ENCODE results near the gene NTPCR. TPM values are rescaled to one million over a fixed set of nuclear protein-coding genes. Genes with fewer than 3 reads are reported as not detected.
"Not testable (repeated sequence)": the region's sequence is repeated elsewhere in the genome, so short reads cannot be mapped to it uniquely, and the experiment has no call there.

The NTPCR gene
- total RNA-seq, 1 experiment from 2014 or later = 40.2 TPM

DNA sequence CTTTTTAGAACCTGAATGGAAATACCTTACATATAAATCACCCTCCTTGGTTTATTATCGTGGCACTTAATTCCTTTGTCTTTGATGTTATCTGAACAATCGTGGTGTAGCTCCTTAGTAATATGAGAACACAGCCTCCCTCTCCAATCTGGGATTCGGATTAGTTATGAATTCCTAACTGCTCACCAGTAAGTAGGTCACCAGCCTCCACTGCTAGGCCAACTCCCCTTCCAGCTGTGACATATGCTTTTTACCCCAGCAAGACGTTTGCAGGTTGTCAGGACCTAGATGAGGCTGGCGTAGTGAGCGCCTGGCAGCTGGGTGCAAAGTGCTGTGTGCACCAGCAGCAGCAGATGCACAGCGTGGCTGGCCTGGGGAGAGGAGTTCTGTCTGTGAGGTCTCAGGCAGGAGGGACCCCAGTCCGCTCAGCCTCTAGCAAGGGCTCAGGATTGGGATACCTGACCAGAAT, 38.2 kb downstream of the NTPCR start:
- H3K27ac ChIP-seq = no peak overlapping the region; the same call in 1 of the 2 replicates

DNA sequence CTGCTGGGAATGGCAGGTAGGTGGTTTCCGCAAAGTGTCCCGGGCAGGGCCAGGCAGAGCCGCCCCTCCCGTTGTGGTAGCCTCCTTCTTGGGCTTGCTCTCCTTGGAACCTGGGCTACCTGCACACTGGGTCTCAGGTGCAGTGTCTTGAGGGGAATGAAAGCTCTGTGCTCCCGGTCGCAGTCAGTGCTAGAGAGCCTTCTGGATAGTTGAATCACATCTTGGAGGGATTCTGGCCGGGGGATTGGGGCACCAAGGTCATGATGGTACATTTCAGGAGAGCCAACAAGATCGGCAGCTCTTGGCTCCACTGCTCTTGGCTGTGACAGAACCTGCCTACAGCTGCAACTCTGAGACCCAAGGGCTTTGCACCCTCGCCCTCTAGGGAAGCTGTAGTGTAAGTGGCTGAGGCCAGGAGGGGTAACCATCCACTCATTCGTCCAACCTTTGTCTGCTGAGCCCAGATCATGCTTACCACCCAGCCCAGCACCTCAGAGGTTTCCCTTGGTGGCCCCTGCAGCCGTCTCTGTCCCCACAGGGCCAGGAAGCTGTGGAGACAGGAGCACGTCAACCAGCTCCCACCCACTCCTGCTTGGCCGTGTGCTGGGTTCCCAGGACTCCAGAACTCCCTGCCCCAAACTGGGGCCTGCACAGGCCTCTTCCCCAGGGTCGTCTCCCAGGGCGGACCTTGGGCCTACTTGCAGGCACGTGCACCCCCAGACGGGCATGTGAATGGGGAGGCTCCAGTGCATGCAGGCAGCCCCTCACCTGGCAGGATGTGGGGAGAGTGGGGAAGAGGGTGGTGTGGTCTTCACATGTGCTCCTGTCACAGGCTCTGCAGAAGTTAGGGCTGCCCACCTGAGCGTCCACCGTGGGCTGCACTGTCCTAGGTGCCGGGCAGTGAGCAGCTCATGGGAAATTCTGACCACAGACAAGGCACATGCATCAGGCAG, 40.0 kb downstream of the NTPCR start:
- Histone ChIP-seq H3K9me3 (replicated peaks) (0 out of 2 replicates have a peak, but pooled peaks cover 7% of the 10 kb centered on the region), H3K4me3 (no peak overlapping the region), H3K36me3 (peaks cover 8% of the 10 kb centered on the region; the same call in 1 of the 2 replicates), H3K27me3 (replicated peaks) (no peaks in the 10 kb centered on the region), H3K4me1 (replicated peaks) (peaks cover 18% of the 10 kb centered on the region), H3K27ac (no peak overlapping the region)
- DNase-seq (ENCODE audit: low read depth in 1 of 2, low spot score in 2 of 2) = no peak

More for the DNA sequence above, 38.2 kb downstream of the NTPCR start:
- H3K9me3 ChIP-seq (replicated peaks) = 0 out of 2 replicates have a peak, but pooled peaks cover 5% of the 10 kb centered on the region
- no peak overlapping the region for H3K4me3 ChIP-seq
- DNase-seq (ENCODE audit: low read depth in 1 of 2, low spot score in 2 of 2) = peak in 1 of 2 experiments; percentile 49
- H3K36me3 ChIP-seq = peaks cover 1% of the 10 kb centered on the region; the same call in 1 of the 2 replicates
- H3K27me3 ChIP-seq (replicated peaks) = no peaks in the 10 kb centered on the region
- peaks cover 18% of the 10 kb centered on the region for H3K4me1 ChIP-seq (replicated peaks)

DNA sequence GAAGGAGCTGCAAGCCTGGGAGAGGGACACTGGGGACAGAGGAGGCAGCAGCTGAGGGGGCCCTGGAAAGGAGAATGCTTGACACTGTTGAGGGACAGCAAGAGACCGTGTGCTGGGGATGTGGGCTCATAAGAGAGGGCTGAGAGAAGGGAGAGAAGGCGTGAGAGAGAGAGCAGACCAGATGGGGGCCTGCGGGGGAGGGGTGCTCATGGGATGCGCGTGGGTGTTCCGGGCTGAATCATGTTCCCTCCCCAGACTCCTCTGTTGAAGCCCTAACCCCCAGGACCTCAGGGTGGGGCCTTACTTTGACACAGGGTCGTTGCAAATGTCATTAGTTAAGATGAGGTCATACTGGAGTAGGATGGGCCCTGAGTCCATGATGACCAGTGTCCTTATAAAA, 40.8 kb downstream of the NTPCR start:
- no peak overlapping the region for H3K4me3 ChIP-seq
- peaks cover 18% of the 10 kb centered on the region for H3K4me1 ChIP-seq (replicated peaks)
- 0 out of 2 replicates have a peak, but pooled peaks cover 7% of the 10 kb centered on the region for H3K9me3 ChIP-seq (replicated peaks)
- no peak for DNase-seq (ENCODE audit: low read depth in 1 of 2, low spot score in 2 of 2)
- H3K27me3 ChIP-seq (replicated peaks) = no peaks in the 10 kb centered on the region
- no peak overlapping the region for H3K27ac ChIP-seq
- H3K36me3 ChIP-seq = peaks cover 8% of the 10 kb centered on the region; the same call in 1 of the 2 replicates

DNA sequence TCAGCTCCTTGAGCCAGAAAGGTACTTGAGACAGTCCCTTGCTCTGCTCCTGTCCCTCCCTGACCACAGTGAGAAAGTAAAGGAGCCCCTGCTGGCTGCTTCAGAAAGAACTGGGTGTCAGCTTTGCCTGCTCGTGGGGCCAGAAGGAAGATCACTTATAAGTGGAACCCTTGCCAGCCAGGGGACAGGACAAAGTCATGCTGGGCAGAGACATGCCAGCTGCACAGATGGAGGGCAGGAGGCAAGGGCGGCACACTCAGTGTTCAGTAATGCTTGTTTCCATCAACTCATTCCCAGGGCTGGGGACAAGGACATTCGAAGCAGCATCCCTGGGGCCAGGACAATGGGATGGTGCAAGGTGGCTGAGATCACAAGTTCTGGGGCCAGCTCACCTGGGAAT, 41.8 kb downstream of the NTPCR start:
- no peak for DNase-seq (ENCODE audit: low read depth in 1 of 2, low spot score in 2 of 2)
- peaks cover 18% of the 10 kb centered on the region for H3K4me1 ChIP-seq (replicated peaks)
- no peak overlapping the region for H3K27ac ChIP-seq
- H3K36me3 ChIP-seq = peaks cover 8% of the 10 kb centered on the region; the same call in 1 of the 2 replicates
- H3K4me3 ChIP-seq = no peak overlapping the region
- H3K9me3 ChIP-seq (replicated peaks) = 0 out of 2 replicates have a peak, but pooled peaks cover 7% of the 10 kb centered on the region
- no peaks in the 10 kb centered on the region for H3K27me3 ChIP-seq (replicated peaks)

DNA sequence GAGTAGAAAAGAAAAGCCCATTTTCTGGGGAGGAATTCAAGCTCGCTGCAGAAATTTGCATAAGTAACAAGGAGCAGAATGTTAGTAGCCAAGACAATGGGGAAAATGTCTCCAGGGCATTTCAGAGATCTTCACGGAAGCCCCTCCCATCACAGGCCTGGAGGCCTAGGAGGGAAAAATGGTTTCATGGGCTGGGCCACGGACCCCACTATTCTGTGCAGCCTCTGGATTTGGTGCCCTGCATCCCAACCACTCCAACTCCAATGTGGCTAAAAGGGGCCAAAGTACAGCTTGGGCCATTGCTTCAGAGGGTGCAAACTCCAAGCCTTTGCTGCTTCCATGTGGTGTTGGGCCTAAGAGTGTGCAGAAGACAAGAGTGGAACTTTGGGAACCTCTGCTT, 43.1 kb downstream of the NTPCR start:
- peaks cover 5% of the 10 kb centered on the region for H3K4me1 ChIP-seq (replicated peaks)
- no peak overlapping the region for H3K4me3 ChIP-seq
- no peak for DNase-seq (ENCODE audit: low read depth in 1 of 2, low spot score in 2 of 2)
- 0 out of 2 replicates have a peak, but pooled peaks cover 7% of the 10 kb centered on the region for H3K9me3 ChIP-seq (replicated peaks)
- no peak overlapping the region for H3K27ac ChIP-seq
- no peaks in the 10 kb centered on the region for H3K27me3 ChIP-seq (replicated peaks)
- peaks cover 8% of the 10 kb centered on the region; the same call in 1 of the 2 replicates for H3K36me3 ChIP-seq

DNA sequence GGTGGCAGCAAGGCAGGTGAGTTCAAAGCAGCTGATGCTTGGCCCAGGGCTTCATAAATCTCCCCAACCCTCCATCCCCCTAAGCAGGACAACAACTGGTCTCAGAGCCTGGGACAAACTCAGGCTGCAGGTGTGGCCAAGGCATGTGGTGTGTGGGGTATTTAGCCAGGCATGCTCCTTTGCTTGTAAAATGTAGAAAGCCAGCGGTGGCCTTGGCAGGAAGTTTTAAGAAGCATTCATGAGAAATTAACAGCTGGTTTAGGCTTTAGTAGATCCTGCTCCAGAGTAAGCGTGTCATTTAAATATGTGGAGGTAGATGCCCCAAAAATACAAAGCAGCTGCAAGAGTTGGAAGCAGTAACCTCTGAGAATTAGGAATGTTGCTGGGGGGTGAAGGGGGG, 44.8 kb downstream of the NTPCR start:
- no peaks in the 10 kb centered on the region for H3K27me3 ChIP-seq (replicated peaks)
- H3K9me3 ChIP-seq (replicated peaks) = 0 out of 2 replicates have a peak, but pooled peaks cover 7% of the 10 kb centered on the region
- no peak overlapping the region for H3K4me3 ChIP-seq

DNA sequence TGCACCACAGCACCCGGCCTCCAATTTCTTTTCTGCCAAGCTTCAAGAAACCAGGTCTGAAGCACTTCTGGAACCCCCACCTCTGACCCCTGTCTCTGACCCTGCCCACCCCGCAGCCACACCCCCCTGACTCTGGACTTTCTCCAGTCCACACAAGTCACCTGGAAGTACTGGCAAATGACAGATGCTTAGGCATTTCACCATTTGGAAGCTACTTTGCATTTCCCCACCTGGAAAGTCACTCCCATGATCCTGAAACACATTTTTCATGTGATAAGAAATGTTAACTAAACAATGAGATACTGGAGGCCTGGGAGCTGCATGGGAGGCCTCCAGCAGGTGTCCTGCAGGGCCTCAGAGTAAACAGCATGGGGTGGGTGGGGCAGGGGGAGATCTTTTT, 45.7 kb downstream of the NTPCR start:
- Histone ChIP-seq H3K9me3 (replicated peaks) (0 out of 2 replicates have a peak, but pooled peaks cover 7% of the 10 kb centered on the region), H3K27me3 (replicated peaks) (no peaks in the 10 kb centered on the region), H3K4me1 (replicated peaks) (no peaks in the 10 kb centered on the region; the same call in 1 of the 2 replicates), H3K4me3 (no peak overlapping the region), H3K27ac (no peak overlapping the region), H3K36me3 (peaks cover 8% of the 10 kb centered on the region; the same call in 1 of the 2 replicates)
- DNase-seq (ENCODE audit: low read depth in 1 of 2, low spot score in 2 of 2) = no peak

More for the DNA sequence above, 44.8 kb downstream of the NTPCR start:
- no peaks in the 10 kb centered on the region; the same call in 1 of the 2 replicates for H3K4me1 ChIP-seq (replicated peaks)
- DNase-seq (ENCODE audit: low read depth in 1 of 2, low spot score in 2 of 2) = no peak
- H3K27ac ChIP-seq = no peak overlapping the region
- H3K36me3 ChIP-seq = peaks cover 8% of the 10 kb centered on the region; the same call in 1 of the 2 replicates

DNA sequence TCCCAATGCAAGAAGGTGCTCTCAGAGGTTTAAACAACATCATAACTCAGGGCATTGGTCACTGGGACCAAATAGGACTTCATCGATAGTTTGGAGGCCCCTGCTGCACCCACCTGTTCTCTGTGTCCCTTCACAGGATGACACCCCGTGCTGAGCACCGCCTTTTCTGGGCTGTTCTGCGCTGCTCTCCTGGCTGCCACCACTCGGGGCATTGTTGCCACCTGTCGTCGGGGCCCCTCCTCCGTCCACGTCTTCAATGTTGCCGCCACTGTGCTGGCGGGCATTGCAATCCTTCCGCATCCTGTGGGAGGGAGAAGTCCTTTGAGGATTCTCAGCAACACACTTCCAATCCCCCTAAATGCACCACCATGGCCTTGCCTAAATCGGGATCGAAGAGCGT, 47.7 kb downstream of the NTPCR start:
- H3K4me1 ChIP-seq (replicated peaks) = no peaks in the 10 kb centered on the region
- peaks cover 8% of the 10 kb centered on the region; the same call in 1 of the 2 replicates for H3K36me3 ChIP-seq
- 0 out of 2 replicates have a peak, but pooled peaks cover 7% of the 10 kb centered on the region for H3K9me3 ChIP-seq (replicated peaks)
- no peak overlapping the region for H3K4me3 ChIP-seq
- no peak overlapping the region for H3K27ac ChIP-seq
- no peaks in the 10 kb centered on the region for H3K27me3 ChIP-seq (replicated peaks)
- no peak for DNase-seq (ENCODE audit: low read depth in 1 of 2, low spot score in 2 of 2)

DNA sequence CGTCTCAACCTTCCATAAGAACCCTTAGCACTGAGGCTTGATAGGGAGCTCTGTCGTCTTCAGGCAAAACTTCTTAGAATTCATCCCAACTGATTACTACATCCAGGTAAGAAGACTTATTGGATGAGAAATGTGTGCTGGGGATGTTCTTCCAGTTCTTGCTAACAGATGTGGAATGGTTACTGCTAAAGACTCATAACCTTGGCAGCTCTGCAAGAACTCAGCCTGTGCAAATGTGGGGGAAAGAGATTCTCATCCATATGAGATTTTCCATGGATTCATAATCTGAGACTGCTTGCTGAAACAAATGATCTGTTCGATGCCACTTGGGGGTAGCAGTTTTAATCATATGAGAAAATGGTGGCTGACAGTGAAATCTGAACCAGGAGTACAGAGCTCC, 48.2 kb downstream of the NTPCR start:
- DNase-seq (ENCODE audit: low read depth in 1 of 2, low spot score in 2 of 2) = no peak
- Histone ChIP-seq H3K4me1 (replicated peaks) (no peaks in the 10 kb centered on the region), H3K27ac (no peak overlapping the region), H3K4me3 (no peak overlapping the region), H3K36me3 (peaks cover 8% of the 10 kb centered on the region; the same call in 1 of the 2 replicates), H3K9me3 (replicated peaks) (0 out of 2 replicates have a peak, but pooled peaks cover 2% of the 10 kb centered on the region), H3K27me3 (replicated peaks) (no peaks in the 10 kb centered on the region)

DNA sequence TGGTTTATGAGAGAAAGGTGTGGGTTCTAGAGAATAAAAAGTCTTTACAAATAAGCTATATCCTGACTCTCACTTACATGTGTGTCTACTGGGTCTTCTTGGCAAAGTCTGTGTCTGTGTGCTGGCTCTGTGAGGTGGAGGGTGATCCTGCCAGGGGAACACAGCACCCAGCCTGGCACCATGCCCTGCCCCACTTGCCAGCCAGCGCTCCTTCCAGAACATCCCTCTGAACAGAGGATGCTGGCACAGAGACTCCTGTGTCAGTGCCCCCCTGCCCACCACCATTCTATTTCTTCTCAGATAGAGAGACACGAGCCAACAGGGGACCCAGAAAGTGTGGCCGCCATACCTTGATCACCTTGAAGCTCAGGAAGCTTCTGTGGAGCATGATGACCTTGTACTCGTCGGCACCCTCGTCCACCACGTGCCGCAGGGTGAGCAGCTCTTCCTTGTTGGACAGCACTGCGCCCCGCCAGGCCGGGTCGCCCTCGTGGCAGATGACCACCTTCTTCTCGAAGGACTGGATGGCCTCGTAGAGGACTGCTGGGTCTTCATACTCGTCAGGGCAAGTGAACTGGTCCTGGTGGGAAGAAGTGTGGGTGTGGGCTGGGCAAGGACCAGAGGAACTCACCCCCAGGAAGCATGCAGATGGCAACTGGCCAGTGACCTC, 49.7 kb downstream of the NTPCR start:
- Histone ChIP-seq H3K9me3 (replicated peaks) (no peaks in the 10 kb centered on the region), H3K4me1 (replicated peaks) (peaks cover under 1% of the 10 kb centered on the region; the same call in 1 of the 2 replicates), H3K27me3 (replicated peaks) (no peaks in the 10 kb centered on the region), H3K36me3 (no peaks in the 10 kb centered on the region), H3K27ac (no peak overlapping the region), H3K4me3 (no peak overlapping the region)
- DNase-seq (ENCODE audit: low read depth in 1 of 2, low spot score in 2 of 2) = no peak

DNA sequence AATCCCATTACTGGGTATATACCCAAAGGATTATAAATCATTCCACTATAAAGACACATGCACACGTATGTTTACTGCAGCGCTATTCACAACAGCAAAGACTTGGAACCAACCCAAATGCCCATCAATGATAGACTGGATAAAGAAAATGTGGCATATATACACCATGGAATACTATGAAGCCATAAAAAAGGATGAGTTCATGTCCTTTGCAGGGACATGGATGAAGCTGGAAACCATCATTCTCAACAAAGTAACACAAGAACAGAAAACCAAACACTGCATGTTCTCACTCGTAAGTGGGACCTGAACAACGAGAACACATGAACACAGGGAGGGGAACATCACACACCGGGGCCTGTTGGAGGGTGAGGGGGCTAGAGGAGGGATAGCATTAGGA, 53.2 kb downstream of the NTPCR start:
- not testable (repeated sequence) for H3K27me3 ChIP-seq (replicated peaks); H3K9me3 ChIP-seq (replicated peaks); H3K4me3 ChIP-seq; H3K27ac ChIP-seq; H3K36me3 ChIP-seq; DNase-seq (ENCODE audit: low read depth in 1 of 2, low spot score in 2 of 2)
- peaks cover 23% of the 10 kb centered on the region for H3K4me1 ChIP-seq (replicated peaks)

DNA sequence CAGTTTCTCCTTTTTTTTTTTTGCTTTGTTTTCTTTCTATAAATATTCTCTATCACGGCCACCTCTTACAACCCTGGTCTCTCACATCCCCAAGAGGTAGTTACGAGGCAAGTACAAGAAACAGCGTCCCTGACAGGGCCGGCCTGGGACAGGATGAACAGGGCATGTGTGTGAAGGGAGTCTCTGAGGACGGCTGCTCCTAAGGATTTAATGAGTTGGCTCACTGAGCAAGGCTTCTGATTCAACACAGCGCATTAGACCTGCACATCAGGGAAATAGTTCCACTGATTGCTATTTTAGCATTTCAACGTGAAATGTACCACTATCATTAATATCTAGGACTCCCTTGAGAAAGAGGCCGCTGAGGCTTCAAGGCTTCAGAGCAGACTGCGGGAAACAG, 54.0 kb downstream of the NTPCR start:
- H3K4me3 ChIP-seq = no peak overlapping the region
- no peaks in the 10 kb centered on the region for H3K9me3 ChIP-seq (replicated peaks)
- H3K4me1 ChIP-seq (replicated peaks) = peaks cover 23% of the 10 kb centered on the region
- no peak for DNase-seq (ENCODE audit: low read depth in 1 of 2, low spot score in 2 of 2)
- no peaks in the 10 kb centered on the region for H3K27me3 ChIP-seq (replicated peaks)
- no peaks in the 10 kb centered on the region for H3K36me3 ChIP-seq
- no peak overlapping the region for H3K27ac ChIP-seq

DNA sequence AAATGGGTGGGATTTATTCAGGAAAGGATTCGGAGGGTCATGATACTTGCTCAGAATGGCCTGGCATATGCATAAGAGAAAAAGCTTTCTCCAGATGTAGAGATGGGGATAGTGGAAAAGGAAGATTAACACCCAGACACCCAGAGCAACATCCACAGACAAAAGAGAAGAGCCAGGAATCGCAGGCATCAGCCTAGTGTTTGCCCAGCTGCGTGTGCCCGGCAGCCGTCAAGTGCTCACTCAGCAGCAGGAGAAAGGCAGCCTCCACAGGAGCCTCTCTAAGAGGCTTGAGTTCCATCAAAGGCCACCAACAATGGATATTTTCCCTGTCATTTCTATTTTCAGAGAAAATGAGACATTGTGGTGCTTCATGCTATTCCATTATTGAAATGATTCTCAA, 54.7 kb downstream of the NTPCR start:
- no peaks in the 10 kb centered on the region for H3K27me3 ChIP-seq (replicated peaks)
- H3K36me3 ChIP-seq = no peaks in the 10 kb centered on the region
- H3K4me1 ChIP-seq (replicated peaks) = peaks cover 26% of the 10 kb centered on the region
- H3K27ac ChIP-seq = no peak overlapping the region
- no peak for DNase-seq (ENCODE audit: low read depth in 1 of 2, low spot score in 2 of 2)
- H3K9me3 ChIP-seq (replicated peaks) = no peaks in the 10 kb centered on the region
- H3K4me3 ChIP-seq = no peak overlapping the region

All from SJSA1 (cell line).